ENCODE results near the gene PXN.

The PXN gene

DNA sequence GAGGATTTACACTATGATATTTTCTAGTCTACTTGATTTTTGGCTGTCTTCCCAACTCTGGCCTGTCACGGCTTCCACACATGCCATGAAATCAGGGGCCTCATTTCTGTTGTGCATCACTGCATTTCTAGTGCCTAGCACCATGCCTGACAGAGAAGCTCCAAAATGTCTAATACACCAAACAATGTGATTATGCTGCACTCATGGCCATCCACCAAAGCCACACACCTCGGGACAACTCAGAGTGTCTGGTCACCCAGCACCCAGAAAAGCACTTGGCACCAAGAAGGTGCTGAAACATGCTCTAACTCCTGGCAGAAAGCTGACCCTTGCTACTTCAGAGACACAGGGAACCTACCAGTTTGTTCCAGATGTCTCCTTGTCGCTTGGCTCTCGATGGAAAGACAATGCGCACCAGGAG lies 82.3 kb downstream of the PXN start:
- H3K27me3 ChIP-seq (replicated peaks; ENCODE audit: control insufficient read depth, insufficient read depth, low read length): no peaks in the 10 kb centered on the region
- DNase-seq (ENCODE audit: extremely low read depth, insufficient read length): no peak
- TF ChIP-seq CTCF (IDR thresholded peaks at IDR 0.05; ENCODE audit: insufficient read depth, low read length, poor library complexity, severe bottlenecking): no peak
- peaks cover 36% of the 10 kb centered on the region for H3K36me3 ChIP-seq (ENCODE audit: control insufficient read depth, insufficient read depth, low read length)
- no peak overlapping the region for H3K4me3 ChIP-seq (replicated peaks; ENCODE audit: low read depth, low read length)

GRCh38 chr12:120181991-120182631 lies 83.4 kb downstream of the PXN start:
- Histone ChIP-seq H3K27me3 (replicated peaks; ENCODE audit: control insufficient read depth, insufficient read depth, low read length) (no peaks in the 10 kb centered on the region), H3K4me3 (replicated peaks; ENCODE audit: low read depth, low read length) (no peak overlapping the region), H3K36me3 (ENCODE audit: control insufficient read depth, insufficient read depth, low read length) (peaks cover 42% of the 10 kb centered on the region)
- no peak for DNase-seq (ENCODE audit: extremely low read depth, insufficient read length)
- no peak for TF ChIP-seq CTCF (IDR thresholded peaks at IDR 0.05; ENCODE audit: insufficient read depth, low read length, poor library complexity, severe bottlenecking)

DNA sequence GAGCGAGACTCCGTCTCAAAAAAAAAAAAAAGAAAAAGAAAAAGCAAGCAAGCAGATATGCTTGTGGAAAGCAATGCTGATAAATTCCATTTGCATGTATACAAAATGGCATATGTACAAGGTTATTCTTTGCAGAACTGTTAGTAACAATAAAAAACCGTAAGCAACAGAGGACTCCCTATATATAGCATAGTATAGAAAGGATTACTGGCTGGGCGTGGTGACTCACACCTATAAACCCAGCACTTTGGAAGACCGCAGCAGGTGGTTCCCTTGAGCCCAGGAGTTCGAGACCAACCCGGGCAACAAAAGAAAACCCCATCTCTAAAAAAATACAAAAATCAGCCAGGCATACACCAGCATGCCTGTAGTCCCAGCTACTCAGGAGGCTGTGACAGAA lies 84.6 kb downstream of the PXN start:
- DNase-seq (ENCODE audit: extremely low read depth, insufficient read length): no peak
- no peak for TF ChIP-seq CTCF (IDR thresholded peaks at IDR 0.05; ENCODE audit: insufficient read depth, low read length, poor library complexity, severe bottlenecking)
- Histone ChIP-seq H3K4me3 (replicated peaks; ENCODE audit: low read depth, low read length) (no peak overlapping the region), H3K36me3 (ENCODE audit: control insufficient read depth, insufficient read depth, low read length) (peaks cover 37% of the 10 kb centered on the region), H3K27me3 (replicated peaks; ENCODE audit: control insufficient read depth, insufficient read depth, low read length) (no peaks in the 10 kb centered on the region)

- DNase-seq (ENCODE audit: extremely low read depth, insufficient read length): no peak
- Histone ChIP-seq H3K36me3 (ENCODE audit: control insufficient read depth, insufficient read depth, low read length) (peaks cover 36% of the 10 kb centered on the region), H3K27me3 (replicated peaks; ENCODE audit: control insufficient read depth, insufficient read depth, low read length) (no peaks in the 10 kb centered on the region), H3K4me3 (replicated peaks; ENCODE audit: low read depth, low read length) (no peak overlapping the region)
- TF ChIP-seq CTCF (IDR thresholded peaks at IDR 0.05; ENCODE audit: insufficient read depth, low read length, poor library complexity, severe bottlenecking): no peak
These were observed 90.0 kb downstream of the PXN start for GRCh38 chr12:120175537-120175936.

GRCh38 chr12:120175062-120175461 lies 90.5 kb downstream of the PXN start:
- no peak for DNase-seq (ENCODE audit: extremely low read depth, insufficient read length)
- Histone ChIP-seq H3K27me3 (replicated peaks; ENCODE audit: control insufficient read depth, insufficient read depth, low read length) (no peaks in the 10 kb centered on the region), H3K4me3 (replicated peaks; ENCODE audit: low read depth, low read length) (no peak overlapping the region), H3K36me3 (ENCODE audit: control insufficient read depth, insufficient read depth, low read length) (peaks cover 37% of the 10 kb centered on the region)
- TF ChIP-seq CTCF (IDR thresholded peaks at IDR 0.05; ENCODE audit: insufficient read depth, low read length, poor library complexity, severe bottlenecking): no peak

GRCh38 chr12:120172053-120172452 lies 93.5 kb downstream of the PXN start:
- TF ChIP-seq CTCF (IDR thresholded peaks at IDR 0.05; ENCODE audit: insufficient read depth, low read length, poor library complexity, severe bottlenecking): no peak
- DNase-seq (ENCODE audit: extremely low read depth, insufficient read length): no peak
- Histone ChIP-seq H3K36me3 (ENCODE audit: control insufficient read depth, insufficient read depth, low read length) (peaks cover 37% of the 10 kb centered on the region), H3K27me3 (replicated peaks; ENCODE audit: control insufficient read depth, insufficient read depth, low read length) (no peaks in the 10 kb centered on the region), H3K4me3 (replicated peaks; ENCODE audit: low read depth, low read length) (no peak overlapping the region)
